ENCODE data around the gene ANKRD61.

DNA sequence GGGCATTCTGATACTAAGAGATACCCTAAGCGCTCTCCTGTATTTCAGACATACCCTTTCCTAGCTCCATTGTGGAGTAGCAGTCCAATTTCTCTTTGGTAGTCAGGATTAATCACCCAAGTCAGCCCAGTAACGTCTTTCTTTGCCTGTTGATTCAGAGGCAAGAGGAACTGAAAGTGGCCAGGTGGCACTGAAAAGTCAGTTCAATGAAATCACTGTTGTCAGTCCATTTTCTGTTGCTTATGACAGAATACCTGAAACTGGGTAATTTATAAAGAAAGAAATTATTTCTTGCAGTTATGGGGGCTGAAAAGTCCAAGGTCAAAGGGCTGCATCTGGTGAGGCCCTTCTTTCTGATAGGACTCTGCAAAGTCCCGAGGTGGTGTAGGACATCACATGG is 40.2 kb downstream of the ANKRD61 start:
- TF ChIP-seq TCF12 (IDR thresholded peaks at IDR 0.05) (no peak), EP300 (IDR thresholded peaks at IDR 0.05; ENCODE audit: borderline replicate concordance in 1 of 2, low read depth in 1 of 2, low read length in 1 of 2) (no peak), RFX5 (IDR thresholded peaks at IDR 0.05; ENCODE audit: low read length) (no peak), USF2 (IDR thresholded peaks at IDR 0.05; ENCODE audit: borderline replicate concordance, low read depth, low read length) (no peak), JUND (IDR thresholded peaks at IDR 0.05) (no peak), REST (IDR thresholded peaks at IDR 0.05; ENCODE audit: low read depth, low read length) (no peak), TEAD4 (IDR thresholded peaks at IDR 0.05; ENCODE audit: borderline replicate concordance, insufficient read depth) (no peak), GABPA (IDR thresholded peaks at IDR 0.05; ENCODE audit: low read depth) (no peak), SMC3 (IDR thresholded peaks at IDR 0.05; ENCODE audit: low read depth, low read length) (no peak)
- TF ChIP-seq, protein P1, sequence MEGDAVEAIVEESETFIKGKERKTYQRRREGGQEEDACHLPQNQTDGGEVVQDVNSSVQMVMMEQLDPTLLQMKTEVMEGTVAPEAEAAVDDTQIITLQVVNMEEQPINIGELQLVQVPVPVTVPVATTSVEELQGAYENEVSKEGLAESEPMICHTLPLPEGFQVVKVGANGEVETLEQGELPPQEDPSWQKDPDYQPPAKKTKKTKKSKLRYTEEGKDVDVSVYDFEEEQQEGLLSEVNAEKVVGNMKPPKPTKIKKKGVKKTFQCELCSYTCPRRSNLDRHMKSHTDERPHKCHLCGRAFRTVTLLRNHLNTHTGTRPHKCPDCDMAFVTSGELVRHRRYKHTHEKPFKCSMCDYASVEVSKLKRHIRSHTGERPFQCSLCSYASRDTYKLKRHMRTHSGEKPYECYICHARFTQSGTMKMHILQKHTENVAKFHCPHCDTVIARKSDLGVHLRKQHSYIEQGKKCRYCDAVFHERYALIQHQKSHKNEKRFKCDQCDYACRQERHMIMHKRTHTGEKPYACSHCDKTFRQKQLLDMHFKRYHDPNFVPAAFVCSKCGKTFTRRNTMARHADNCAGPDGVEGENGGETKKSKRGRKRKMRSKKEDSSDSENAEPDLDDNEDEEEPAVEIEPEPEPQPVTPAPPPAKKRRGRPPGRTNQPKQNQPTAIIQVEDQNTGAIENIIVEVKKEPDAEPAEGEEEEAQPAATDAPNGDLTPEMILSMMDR (IDR thresholded peaks at IDR 0.05), result no peak
